ENCODE data around the gene GNAS.
"Not testable (repeated sequence)": the region's sequence is repeated elsewhere in the genome, so short reads cannot be mapped to it uniquely, and the experiment has no call there.

GRCh38 chr20:58820515-58820914, 32.0 kb upstream of the GNAS start:
- not testable (repeated sequence) for TF ChIP-seq POLR2A, CTCF, POLR2AphosphoS5 (IDR thresholded peaks at IDR 0.05)

Measured in suprapubic skin (tissue), 4 donors.